Measurements from ENCODE around the gene DMXL1.
"Not testable (repeated sequence)": the region's sequence is repeated elsewhere in the genome, so short reads cannot be mapped to it uniquely, and the experiment has no call there.

Gene DMXL1

GRCh38 chr5:119120893-119121292 lies 50.0 kb downstream of the DMXL1 start:
- no peak overlapping the region for H3K4me3 ChIP-seq (replicated peaks; ENCODE audit: low read depth, low read length)
- no peak for TF ChIP-seq CTCF (IDR thresholded peaks at IDR 0.05; ENCODE audit: low read length, missing control alignments)
- DNase-seq (ENCODE audit: low read depth): no peak

GRCh38 chr5:119122474-119122873 lies 51.6 kb downstream of the DMXL1 start:
- H3K4me3 ChIP-seq (replicated peaks; ENCODE audit: low read depth, low read length); DNase-seq (ENCODE audit: low read depth): not testable (repeated sequence)

- no peak overlapping the region for H3K4me3 ChIP-seq (replicated peaks; ENCODE audit: low read depth, low read length)
- DNase-seq (ENCODE audit: low read depth): no peak
- TF ChIP-seq CTCF (IDR thresholded peaks at IDR 0.05; ENCODE audit: low read length, missing control alignments): no peak
These were observed 52.4 kb downstream of the DMXL1 start for GRCh38 chr5:119123280-119123679.

- TF ChIP-seq CTCF (IDR thresholded peaks at IDR 0.05; ENCODE audit: low read length, missing control alignments): no peak
- DNase-seq (ENCODE audit: low read depth): no peak
- H3K4me3 ChIP-seq (replicated peaks; ENCODE audit: low read depth, low read length): no peak overlapping the region
These were observed 58.9 kb downstream of the DMXL1 start for GRCh38 chr5:119129770-119130169.

- no peak for TF ChIP-seq CTCF (IDR thresholded peaks at IDR 0.05; ENCODE audit: low read length, missing control alignments)
- no peak for DNase-seq (ENCODE audit: low read depth)
These were observed 60.8 kb downstream of the DMXL1 start for GRCh38 chr5:119131530-119132304.

GRCh38 chr5:119135743-119136142 lies 64.9 kb downstream of the DMXL1 start:
- not testable (repeated sequence) for DNase-seq (ENCODE audit: low read depth)

More at GRCh38 chr5:119131530-119132304, 60.8 kb downstream of the DMXL1 start:
- H3K4me3 ChIP-seq (replicated peaks; ENCODE audit: low read depth, low read length): no peak overlapping the region

GRCh38 chr5:119136666-119137318 lies 65.9 kb downstream of the DMXL1 start:
- no peak overlapping the region for H3K4me3 ChIP-seq (replicated peaks; ENCODE audit: low read depth, low read length)
- DNase-seq (ENCODE audit: low read depth): no peak
- TF ChIP-seq CTCF (IDR thresholded peaks at IDR 0.05; ENCODE audit: low read length, missing control alignments): no peak

More at GRCh38 chr5:119135743-119136142, 64.9 kb downstream of the DMXL1 start:
- not testable (repeated sequence) for H3K4me3 ChIP-seq (replicated peaks; ENCODE audit: low read depth, low read length)

GRCh38 chr5:119153629-119154028 lies 82.7 kb downstream of the DMXL1 start:
- no peak overlapping the region for H3K4me3 ChIP-seq (replicated peaks; ENCODE audit: low read depth, low read length)
- no peak for TF ChIP-seq CTCF (IDR thresholded peaks at IDR 0.05; ENCODE audit: low read length, missing control alignments)
- no peak for DNase-seq (ENCODE audit: low read depth)

Data from fibroblast of pulmonary artery (primary cell).